CD4-positive, alpha-beta memory T cell (primary cell): ENCODE results near the gene FBLN7. TPM values are rescaled to one million over a fixed set of nuclear protein-coding genes. Genes with fewer than 3 reads are reported as not detected.

Source experiments
- CTCF ChIA-PET: fragments of 350-600 bp; sonication (Branson Sonifier 250); formaldehyde crosslinking; loops from one replicate; lab custom pipeline; 2021; ENCODE audit warnings: inconsistent platforms; ENCODE audit not compliant: partially characterized antibody; lab: Charles Lee
- POLR2A ChIA-PET: fragments of 350-600 bp; sonication (Branson Sonifier 250); formaldehyde crosslinking; loops from one replicate; lab custom pipeline; 2021; ENCODE audit not compliant: partially characterized antibody; lab: Charles Lee
- DNase-seq, 5 donors: peaks; one replicate each; pipeline versions ENCODE4 v3.0.0 to v3.0.0-alpha.2; 2020 to 2022; ENCODE audit warnings: mixed read lengths in 1 of 5
- H3K27ac ChIP-seq: one replicate; pipeline ENCODE4 v1.7.0; 2013; ENCODE audit warnings: low read depth, low read length
- H3K27me3 ChIP-seq: 2 replicates; pipeline ENCODE4 v1.7.0; 2013; ENCODE audit warnings: mild to moderate bottlenecking, low read length, moderate library complexity; ENCODE audit not compliant: insufficient read depth
- H3K36me3 ChIP-seq: 2 replicates; pipeline ENCODE4 v1.7.0; 2013; ENCODE audit warnings: mild to moderate bottlenecking, low read length, moderate library complexity; ENCODE audit not compliant: insufficient read depth
- H3K4me1 ChIP-seq: 2 replicates; pipeline ENCODE4 v1.7.0; 2013; ENCODE audit warnings: mild to moderate bottlenecking, low read length, moderate library complexity; ENCODE audit not compliant: insufficient read depth
- H3K4me3 ChIP-seq, 2 donors: one replicate each; pipeline ENCODE4 v1.7.0; 2013; ENCODE audit warnings: low read length in 2 of 2, mild to moderate bottlenecking in 1 of 2
- H3K9me3 ChIP-seq, 2 donors: one replicate each; pipeline ENCODE4 v1.7.0; 2013; ENCODE audit warnings: low read length in 2 of 2, control low read depth in 1 of 2; ENCODE audit not compliant: control insufficient read depth in 1 of 2
- H3K27ac Mint-ChIP-seq, 7 donors: one replicate each; pipeline ENCODE4 v1.8.0; 2020 to 2021; ENCODE audit warnings: mixed read lengths in 7 of 7, mild to moderate bottlenecking in 6 of 7, inconsistent platforms in 3 of 7, moderate library complexity in 3 of 7
- H3K27me3 Mint-ChIP-seq, 2 donors: one replicate each; pipeline ENCODE4 v1.8.0; 2020 to 2021; ENCODE audit warnings: mixed read lengths in 2 of 2
- H3K36me3 Mint-ChIP-seq, 2 donors: one replicate each; pipeline ENCODE4 v1.8.0; 2020 to 2021; ENCODE audit warnings: mixed read lengths in 2 of 2, inconsistent platforms in 1 of 2, mild to moderate bottlenecking in 1 of 2
- H3K4me1 Mint-ChIP-seq, 4 donors: one replicate each; pipeline ENCODE4 v1.8.0; 2020 to 2021; ENCODE audit warnings: mixed read lengths in 4 of 4, mild to moderate bottlenecking in 1 of 4
- H3K4me3 Mint-ChIP-seq, 8 donors: one replicate each; pipeline ENCODE4 v1.8.0; 2020 to 2021; ENCODE audit warnings: mixed read lengths in 8 of 8, mild to moderate bottlenecking in 7 of 8, moderate library complexity in 6 of 8, inconsistent platforms in 3 of 8
- H3K9me3 Mint-ChIP-seq, 8 donors: one replicate each; pipeline ENCODE4 v1.8.0; 2020 to 2021; ENCODE audit warnings: mixed read lengths in 8 of 8, mild to moderate bottlenecking in 5 of 8, inconsistent platforms in 3 of 8, moderate library complexity in 1 of 8
- intact Hi-C: fragments of 100-400 bp; cut with micrococcal nuclease; formaldehyde crosslinking; loops from one replicate; pipeline ENCODE4 v1.15.1; 2023
- polyA plus RNA-seq, 2 donors: library from polyadenylated mRNA; unstranded; fragments of 300-500 nt; fragmentation: Illumina TruSeq; gene quantifications; one replicate each; pipeline ENCODE4 v1.2.3, GENCODE V29; 2021
- total RNA-seq, 2 experiments: library from RNA; stranded (reverse); gene quantifications; one replicate each; pipeline ENCODE4 v1.2.3, GENCODE V29; 2021

Gene FBLN7
- total and polyA plus RNA-seq, 4 experiments from 2014 or later, result 29.3 to 41.2 (median 35.7) TPM

DNA sequence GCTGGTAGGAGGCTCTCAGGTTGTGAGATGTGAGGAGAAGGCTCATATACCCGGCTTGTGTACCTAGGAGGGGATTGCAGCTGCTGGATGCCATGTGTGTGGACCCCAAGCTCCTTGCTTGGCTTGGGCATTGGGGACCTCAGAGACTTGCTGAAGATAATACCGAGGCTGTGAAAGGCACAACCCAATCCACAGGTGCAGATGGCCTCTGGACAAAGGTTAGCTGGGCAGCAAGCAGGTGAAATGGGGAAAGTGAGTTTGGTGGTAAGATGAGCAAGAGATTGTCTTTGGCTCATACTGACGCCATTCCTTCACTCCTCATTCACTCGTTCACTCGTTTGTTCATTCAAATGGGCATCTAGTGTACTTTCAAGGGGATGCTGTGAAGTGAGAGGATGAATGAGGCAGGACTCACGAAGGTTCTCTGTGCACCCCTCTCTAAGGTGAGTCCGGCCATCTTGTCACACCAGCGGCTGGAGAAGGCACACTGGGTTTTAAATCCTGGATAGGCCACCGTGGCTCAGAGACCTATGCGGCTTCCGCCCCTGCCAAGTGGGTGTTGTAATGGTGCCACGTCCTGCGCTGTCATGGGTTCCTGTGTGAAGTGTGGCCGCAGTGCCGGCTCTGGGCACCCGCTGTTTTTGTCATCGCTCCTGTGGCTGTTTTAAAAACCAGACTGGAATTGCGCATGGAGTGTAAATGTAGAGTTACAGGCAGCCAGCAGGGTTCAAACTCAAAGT lies 13.7 kb downstream of the FBLN7 start:
- DNase-seq, result no peak
- no peak overlapping the region for H3K27ac Mint-ChIP-seq

GRCh38 chr2:112152476-112153178 lies 14.4 kb downstream of the FBLN7 start:
- Histone ChIP-seq H3K27me3 (no peaks in the 10 kb centered on the region), H3K27ac (no peak overlapping the region), H3K4me3 (no peak overlapping the region), H3K9me3 (no peaks in the 10 kb centered on the region), H3K36me3 (no peaks in the 10 kb centered on the region), H3K4me1 (peaks cover 28% of the 10 kb centered on the region)
- CTCF ChIA-PET, result no interaction called here
- Mint-ChIP-seq H3K27me3 (no peaks in the 10 kb centered on the region), H3K9me3 (peaks cover 0 to 3% (median 0%) of the 10 kb centered on the region in 8 donors), H3K27ac (peak overlapping the region in 1 of 7 donors; percentile 35), H3K4me3 (no peak overlapping the region), H3K4me1 (peaks cover 23 to 37% (median 28%) of the 10 kb centered on the region in 4 donors), H3K36me3 (no peaks in the 10 kb centered on the region)
- POLR2A ChIA-PET, result no interaction called here
- intact Hi-C loops, result no loop called here
- DNase-seq, result no peak

More for the DNA sequence above, 13.7 kb downstream of the FBLN7 start:
- Histone ChIP-seq H3K27me3 (no peaks in the 10 kb centered on the region), H3K27ac (no peak overlapping the region), H3K4me1 (peaks cover 27% of the 10 kb centered on the region), H3K36me3 (no peaks in the 10 kb centered on the region), H3K4me3 (no peak overlapping the region), H3K9me3 (no peaks in the 10 kb centered on the region)
- POLR2A ChIA-PET, result no interaction called here
- H3K9me3 Mint-ChIP-seq, result peaks cover 0 to 3% (median 0%) of the 10 kb centered on the region in 8 donors
- no peaks in the 10 kb centered on the region for H3K27me3 Mint-ChIP-seq
- H3K4me3 Mint-ChIP-seq, result no peak overlapping the region
- intact Hi-C loops, result no loop called here
- CTCF ChIA-PET, result no interaction called here
- peaks cover 22 to 31% (median 26%) of the 10 kb centered on the region in 4 donors for H3K4me1 Mint-ChIP-seq
- H3K36me3 Mint-ChIP-seq, result no peaks in the 10 kb centered on the region

GRCh38 chr2:112153179-112153490 lies 14.9 kb downstream of the FBLN7 start:
- H3K27me3 Mint-ChIP-seq, result no peaks in the 10 kb centered on the region
- no peak for DNase-seq
- H3K9me3 Mint-ChIP-seq, result peaks cover 0 to 3% (median 0%) of the 10 kb centered on the region in 8 donors
- H3K4me1 Mint-ChIP-seq, result peaks cover 23 to 37% (median 28%) of the 10 kb centered on the region in 4 donors
- peak overlapping the region in 1 of 7 donors; percentile 35 for H3K27ac Mint-ChIP-seq
- peaks cover 28% of the 10 kb centered on the region for H3K4me1 ChIP-seq
- H3K27me3 ChIP-seq, result no peaks in the 10 kb centered on the region
- H3K4me3 Mint-ChIP-seq, result no peak overlapping the region
- H3K36me3 Mint-ChIP-seq, result no peaks in the 10 kb centered on the region
- H3K9me3 ChIP-seq, result no peaks in the 10 kb centered on the region
- H3K27ac ChIP-seq, result no peak overlapping the region
- ChIA-PET CTCF (no interaction called here), POLR2A (interaction anchor here (0.6 to 3.7 kb wide), 2 partner anchors 29 to 124 kb away, joined by 3 to 41 read pairs; no protein-coding TSS in a partner anchor)
- no peak overlapping the region for H3K4me3 ChIP-seq
- no peaks in the 10 kb centered on the region for H3K36me3 ChIP-seq
- intact Hi-C loops, result no loop called here

DNA sequence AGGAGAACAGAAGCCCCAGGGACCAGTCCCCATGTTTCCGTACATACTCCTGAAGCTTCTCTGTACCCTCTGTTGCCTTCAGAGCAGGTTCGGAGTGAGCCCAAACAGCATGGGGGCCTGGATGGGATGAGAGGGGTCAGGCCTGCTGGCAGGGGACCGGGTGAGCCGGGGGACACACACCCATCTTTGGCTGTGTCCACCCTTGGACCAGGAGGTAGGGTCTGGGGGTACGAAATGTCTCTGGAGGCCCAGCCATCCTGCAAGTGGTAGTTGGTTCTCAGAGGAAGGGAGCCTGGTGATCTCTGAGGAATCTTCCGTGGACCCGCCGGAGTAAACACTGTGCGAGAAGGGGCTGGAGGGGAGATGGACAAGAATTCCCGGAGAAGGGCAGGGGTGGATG lies 15.3 kb downstream of the FBLN7 start:
- intact Hi-C loops, result no loop called here
- Mint-ChIP-seq H3K27me3 (no peaks in the 10 kb centered on the region), H3K27ac (no peak overlapping the region), H3K4me3 (no peak overlapping the region), H3K36me3 (no peaks in the 10 kb centered on the region), H3K4me1 (peaks cover 23 to 37% (median 28%) of the 10 kb centered on the region in 4 donors), H3K9me3 (peaks cover 0 to 2% (median 0%) of the 10 kb centered on the region in 8 donors)
- Histone ChIP-seq H3K4me3 (no peak overlapping the region), H3K4me1 (peaks cover 28% of the 10 kb centered on the region), H3K9me3 (no peaks in the 10 kb centered on the region), H3K36me3 (no peaks in the 10 kb centered on the region), H3K27ac (no peak overlapping the region), H3K27me3 (no peaks in the 10 kb centered on the region)
- CTCF ChIA-PET, result no interaction called here
- DNase-seq, result no peak
- POLR2A ChIA-PET, result interaction anchor here (0.6 to 3.7 kb wide), 2 partner anchors 29 to 123 kb away, joined by 3 to 41 read pairs; no protein-coding TSS in a partner anchor

- Mint-ChIP-seq H3K9me3 (no peaks in the 10 kb centered on the region), H3K36me3 (no peaks in the 10 kb centered on the region), H3K27me3 (no peaks in the 10 kb centered on the region), H3K4me1 (peaks cover 23 to 37% (median 29%) of the 10 kb centered on the region in 4 donors), H3K27ac (peak overlapping the region in 6 of 7 donors; percentile 82 to 95 (median 88)), H3K4me3 (peak overlapping the region in 6 of 8 donors; percentile 51 to 89 (median 82))
- DNase-seq, result peak; percentile 40 to 67 (median 53)
- no peak overlapping the region for H3K27ac ChIP-seq
- POLR2A ChIA-PET, result interaction anchor here (0.8 to 3.7 kb wide), 11 partner anchors 17 to 1034 kb away, joined by 3 to 41 read pairs (median 7); partner anchors contain the start of genes BCL2L11, TMEM87B and ZC3H8
- no peaks in the 10 kb centered on the region for H3K27me3 ChIP-seq
- H3K9me3 ChIP-seq, result no peaks in the 10 kb centered on the region
- H3K4me3 ChIP-seq, result no peak overlapping the region
- CTCF ChIA-PET, result interaction anchor here (0.9 to 1.7 kb wide), 5 partner anchors 10 to 105 kb away, joined by 3 to 6 read pairs (median 3); no protein-coding TSS in a partner anchor
- H3K36me3 ChIP-seq, result no peaks in the 10 kb centered on the region
- intact Hi-C loops, result loop anchor here (1.0 kb wide), 1 partner anchor 34 kb away; no protein-coding TSS in a partner anchor
- H3K4me1 ChIP-seq, result peaks cover 28% of the 10 kb centered on the region
These were observed 16.3 kb downstream of the FBLN7 start for GRCh38 chr2:112154246-112155117.

DNA sequence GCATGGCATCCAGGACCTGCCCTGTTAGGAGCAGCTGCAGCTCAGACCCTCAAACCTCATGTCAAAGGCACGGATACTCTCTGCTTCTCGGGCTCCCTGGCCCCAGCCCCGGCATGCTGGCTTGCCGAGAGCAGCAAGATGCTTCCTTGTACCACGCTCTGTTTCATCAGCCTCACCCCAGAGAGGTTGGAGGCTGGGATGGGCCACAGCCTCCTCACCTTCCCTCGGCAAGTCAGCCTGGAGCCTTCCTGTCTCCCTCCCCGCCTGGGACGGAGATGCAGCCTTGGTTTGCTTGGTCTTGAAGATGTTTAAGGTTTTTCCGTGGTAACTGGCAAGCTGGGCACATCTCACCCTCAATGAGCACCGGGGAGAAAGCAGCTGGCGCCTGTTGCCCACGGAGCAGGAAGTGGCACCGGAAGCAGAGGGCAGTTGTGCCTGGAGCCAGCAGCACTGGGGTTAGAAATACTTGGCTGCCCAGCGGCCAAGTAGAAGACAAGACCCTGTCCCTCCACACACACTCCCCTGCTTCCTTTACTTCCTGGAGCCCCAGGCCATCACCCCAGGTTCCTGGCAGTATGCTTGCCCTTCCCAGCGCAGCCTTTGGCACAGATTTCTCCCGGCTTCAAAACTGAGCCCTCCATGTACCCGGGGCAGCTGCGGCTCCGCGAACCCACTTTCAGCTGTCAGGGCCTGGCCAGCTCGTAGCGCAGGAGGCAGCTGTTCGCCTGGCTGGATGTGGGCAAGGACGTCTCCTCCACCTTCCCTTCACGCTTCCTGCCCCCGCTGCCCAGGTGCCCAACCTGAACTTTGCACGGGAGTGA lies 17.4 kb downstream of the FBLN7 start:
- Histone ChIP-seq H3K9me3 (no peaks in the 10 kb centered on the region), H3K27ac (peak overlapping the region; percentile 16), H3K36me3 (no peaks in the 10 kb centered on the region), H3K4me3 (peak overlapping the region; percentile 43 to 53), H3K4me1 (peaks cover 28% of the 10 kb centered on the region), H3K27me3 (no peaks in the 10 kb centered on the region)
- intact Hi-C loops, result loop anchor here (1.0 to 2.0 kb wide), 2 partner anchors 19 to 33 kb away; no protein-coding TSS in a partner anchor
- ChIA-PET CTCF (interaction anchor here (0.9 to 1.7 kb wide), 7 partner anchors 11 to 104 kb away, joined by 3 to 6 read pairs (median 3); no protein-coding TSS in a partner anchor), POLR2A (interaction anchor here (0.7 to 3.7 kb wide), 15 partner anchors 9 to 1035 kb away, joined by 3 to 41 read pairs (median 5); partner anchors contain the start of genes BCL2L11, FBLN7, TMEM87B and ZC3H8)
- Mint-ChIP-seq H3K9me3 (no peaks in the 10 kb centered on the region), H3K27ac (peak overlapping the region; percentile 82 to 95 (median 89)), H3K36me3 (no peaks in the 10 kb centered on the region), H3K4me3 (peak overlapping the region; percentile 78 to 89 (median 82)), H3K27me3 (no peaks in the 10 kb centered on the region), H3K4me1 (peaks cover 23 to 37% (median 30%) of the 10 kb centered on the region in 4 donors)
- peak in 3 of 5 donors; percentile 30 to 54 (median 31) for DNase-seq
